ENCODE measurements around the gene DALRD3. TPM values are rescaled to one million over a fixed set of nuclear protein-coding genes. Genes with fewer than 3 reads are reported as not detected.

Gene DALRD3
- polyA plus RNA-seq, 1 of the 3 experiments (the other 2 are of a cell fraction), result 82.7 TPM

GRCh38 chr3:49007771-49008528 is 10.4 kb downstream of the DALRD3 start:
- H3K9me3 ChIP-seq, result no peaks in the 10 kb centered on the region

GRCh38 chr3:49007068-49007770 is 11.2 kb downstream of the DALRD3 start, which contains the start of gene WDR6:
Gene WDR6, plus strand, starts transcription at chr3:49007391. Its CDS starts 41 bp downstream, at chr3:49007432.
- H3K79me2 ChIP-seq (ENCODE audit: insufficient read depth), result peaks cover 58% of the 10 kb centered on the region
- ChIA-PET POLR2A (interaction anchor here (0.5 to 4.4 kb wide), 17 partner anchors 10 to 463 kb away, joined by 3 to 80 read pairs (median 4); partner anchors contain the start of genes DAG1, DALRD3, IMPDH2 and IP6K2), CTCF (interaction anchor here (0.8 to 4.4 kb wide), 11 partner anchors 10 to 324 kb away, joined by 3 to 39 read pairs (median 9); partner anchors contain the start of genes DALRD3, IMPDH2, NDUFAF3 and P4HTM)
- peaks cover 4 to 10% of the 10 kb centered on the region in 2 experiments for H3K36me3 ChIP-seq (replicated peaks in 1 of 2; ENCODE audit: control insufficient read depth in 1 of 2, insufficient read depth in 2 of 2, low read length in 1 of 2)
- H2AFZ ChIP-seq (ENCODE audit: low read depth), result peak within 1 kb of the TSS; percentile 84
- peak within 1 kb of the TSS; percentile 96 to 98 for H3K27ac ChIP-seq (ENCODE audit: low read depth in 2 of 2, low read length in 1 of 2)
- peaks cover 3% of the 10 kb centered on the region for H3F3A ChIP-seq (replicated peaks; ENCODE audit: insufficient read depth)
- peak within 1 kb of the TSS; percentile 100 for H3K4me2 ChIP-seq
- DNase-seq, result peak; percentile 98
- H3K4me3 ChIP-seq (ENCODE audit: low read depth in 2 of 2, low read length in 1 of 2), result peak within 1 kb of the TSS; percentile 78 to 97
- under 1% methylated on average over 22 of the region's 65 CpGs for WGBS (ENCODE audit: low lambda C conversion rate)
- H3K9me2 ChIP-seq, result no peaks in the 10 kb centered on the region
- peaks cover 0 to 21% of the 10 kb centered on the region in 2 experiments; a peak in 2 of 4 replicates for H3K4me1 ChIP-seq (ENCODE audit: control insufficient read depth in 1 of 2, insufficient read depth in 2 of 2, low read depth in 1 of 2, low read length in 1 of 2)
- no peaks in the 10 kb centered on the region for H3K9me3 ChIP-seq
- peaks cover 40% of the 10 kb centered on the region for H4K20me1 ChIP-seq (ENCODE audit: insufficient read depth)
- H3K9ac ChIP-seq, result peak within 1 kb of the TSS; percentile 100
- no peaks in the 10 kb centered on the region for H3K27me3 ChIP-seq (ENCODE audit: insufficient read depth)
- TF ChIP-seq FOXM1 (IDR thresholded peaks at IDR 0.05; ENCODE audit: low read depth), result no peak
- no peak for TF ChIP-seq GATA2 (CRISPR knock-in tag; IDR thresholded peaks at IDR 0.05)
- TF ChIP-seq CHD2 (IDR thresholded peaks at IDR 0.05; ENCODE audit: low read length, partially characterized antibody), result peak; percentile 99
- TF ChIP-seq RXRA (IDR thresholded peaks at IDR 0.05; ENCODE audit: borderline replicate concordance, low read depth), result no peak
- TF ChIP-seq POLR2AphosphoS5 (IDR thresholded peaks at IDR 0.05; ENCODE audit: low read depth, low read length), result peak; percentile 90
- TF ChIP-seq TCF12 (IDR thresholded peaks at IDR 0.05), result no peak
- TF ChIP-seq CTCF (IDR thresholded peaks at IDR 0.05), result peak; percentile 60
- no peak for TF ChIP-seq TEAD4 (IDR thresholded peaks at IDR 0.05; ENCODE audit: borderline replicate concordance, insufficient read depth)
- peak; percentile 73; the same call in 1 of the 2 replicates for TF ChIP-seq SIN3A (IDR thresholded peaks at IDR 0.05; ENCODE audit: borderline replicate concordance, low read depth, low read length)
- no peak; the same call in none of the 2 replicates for TF ChIP-seq TAF1 (IDR thresholded peaks at IDR 0.05; ENCODE audit: borderline replicate concordance, low read depth, low read length)
- peak; percentile 69 for TF ChIP-seq IRF3 (IDR thresholded peaks at IDR 0.05; ENCODE audit: low read depth, low read length)
- TF ChIP-seq EZH2phosphoT487 (IDR thresholded peaks at IDR 0.05; ENCODE audit: borderline replicate concordance, low read depth), result no peak
- TF ChIP-seq EP300 (IDR thresholded peaks at IDR 0.05; ENCODE audit: borderline replicate concordance in 1 of 2, low read depth in 1 of 2, low read length in 1 of 2), result no peak
- no peak for TF ChIP-seq NFIC (IDR thresholded peaks at IDR 0.05; ENCODE audit: borderline replicate concordance)
- TF ChIP-seq NRF1 (IDR thresholded peaks at IDR 0.05; ENCODE audit: low read depth, low read length), result no peak
- TF ChIP-seq MXI1 (IDR thresholded peaks at IDR 0.05; ENCODE audit: low read depth, low read length), result peak; percentile 87; the same call in 1 of the 2 replicates
- TF ChIP-seq MAX (IDR thresholded peaks at IDR 0.05; ENCODE audit: low read depth), result peak; percentile 95
- TF ChIP-seq FOSL2 (IDR thresholded peaks at IDR 0.05; ENCODE audit: borderline replicate concordance, low read depth), result no peak

More at GRCh38 chr3:49007771-49008528, 10.4 kb downstream of the DALRD3 start:
- Histone ChIP-seq H3K4me3 (ENCODE audit: low read depth in 2 of 2, low read length in 1 of 2) (peak overlapping the region; percentile 78 to 97), H4K20me1 (ENCODE audit: insufficient read depth) (peaks cover 48% of the 10 kb centered on the region), H2AFZ (ENCODE audit: low read depth) (peak overlapping the region; percentile 84), H3K79me2 (ENCODE audit: insufficient read depth) (peaks cover 66% of the 10 kb centered on the region), H3K4me2 (peak overlapping the region; percentile 100), H3F3A (replicated peaks; ENCODE audit: insufficient read depth) (peaks cover 3% of the 10 kb centered on the region), H3K9me2 (no peaks in the 10 kb centered on the region), H3K27ac (ENCODE audit: low read depth in 2 of 2, low read length in 1 of 2) (peak overlapping the region; percentile 96 to 98), H3K4me1 (ENCODE audit: control insufficient read depth in 1 of 2, insufficient read depth in 2 of 2, low read depth in 1 of 2, low read length in 1 of 2) (peaks cover 0 to 18% of the 10 kb centered on the region in 2 experiments; a peak in 2 of 4 replicates), H3K9ac (peak overlapping the region; percentile 100), H3K27me3 (ENCODE audit: insufficient read depth) (no peaks in the 10 kb centered on the region), H3K36me3 (replicated peaks in 1 of 2; ENCODE audit: control insufficient read depth in 1 of 2, insufficient read depth in 2 of 2, low read length in 1 of 2) (peaks cover 4 to 17% of the 10 kb centered on the region in 2 experiments)
- 16% methylated on average over 29 of the region's 41 CpGs for WGBS (ENCODE audit: low lambda C conversion rate)
- TF ChIP-seq NFIC (IDR thresholded peaks at IDR 0.05; ENCODE audit: borderline replicate concordance) (no peak), SMC3 (IDR thresholded peaks at IDR 0.05; ENCODE audit: low read depth, low read length) (peak; percentile 2; the same call in 1 of the 2 replicates)
- POLR2A ChIA-PET, result interaction anchor here (0.8 to 4.4 kb wide), 12 partner anchors 9 to 462 kb away, joined by 3 to 80 read pairs (median 11); partner anchors contain the start of genes DAG1, DALRD3, IMPDH2 and IP6K2
- CTCF ChIA-PET, result interaction anchor here (0.8 to 4.4 kb wide), 13 partner anchors 9 to 325 kb away, joined by 3 to 39 read pairs (median 5); partner anchors contain the start of genes DALRD3, IMPDH2, NDUFAF3 and P4HTM
- peak; percentile 92 for DNase-seq

Data from SK-N-SH (cell line).